ENCODE measurements around the gene OST4.
A peak's percentile ranks its signal among the peaks of the same experiment; 100 is the strongest.

- TF ChIP-seq POLR2A (IDR thresholded peaks at IDR 0.05), result peak; percentile 75
- peak; percentile 52 to 95 (median 89) for TF ChIP-seq CTCF (IDR thresholded peaks at IDR 0.05)
- peak; percentile 73 to 90 (median 88) for TF ChIP-seq POLR2AphosphoS5 (IDR thresholded peaks at IDR 0.05)
These were observed 14.8 kb upstream of the OST4 start for GRCh38 chr2:27086090-27086723.
